HCT116 (cell line): ENCODE measurements around the gene PPWD1. TPM values are rescaled to one million over a fixed set of nuclear protein-coding genes. Genes with fewer than 3 reads are reported as not detected.
"Not testable (repeated sequence)": the region's sequence is repeated elsewhere in the genome, so short reads cannot be mapped to it uniquely, and the experiment has no call there.

Source experiments
- ATAC-seq: fragments of 200-7000 bp; cut with Tn5 transposase; 2 replicates; pipeline ENCODE4 v1.9.1; 2020; ENCODE audit warnings: mild to moderate bottlenecking, moderate library complexity
- BruUV-seq: library from RNA; stranded (reverse); fragments of 400-500 nt; replicated peaks from 2 replicates; lab custom pipeline; 2021; lab: Mats Ljungman, UMichigan
- CTCF ChIA-PET: fragments of 300-600 bp; sonication (Branson Sonifier 250); formaldehyde crosslinking; loops from one replicate; lab custom pipeline; 2021; ENCODE audit warnings: antibody characterized with exemption; lab: Charles Lee
- POLR2A ChIA-PET: fragments of 300-600, 350-600 bp; sonication (Branson Sonifier 250); formaldehyde crosslinking; loops from one replicate; lab custom pipeline; 2021; ENCODE audit warnings: antibody characterized with exemption; lab: Charles Lee
- RAD21 ChIA-PET, 2 experiments: fragments of 300-600 bp; sonication (Branson Sonifier 250); formaldehyde crosslinking; loops; one replicate each; lab custom pipeline; 2023; ENCODE audit warnings: low total read pairs in 2 of 2; ENCODE audit not compliant: uncharacterized antibody in 2 of 2, unreplicated experiment in 2 of 2, low non-redundant PET in 1 of 2; lab: Charles Lee
- DNase-seq: peaks from one replicate; pipeline ENCODE4 v3.0.0-alpha.2; 2010; ENCODE audit warnings: low read depth, low spot score
- H2AFZ ChIP-seq: fragments of 200-600 bp; shearing (Covaris generic), sonication (generic); 2 replicates; pipeline ENCODE4 v1.6.1; 2017; ENCODE audit warnings: low read depth, mixed run types, mixed read lengths, antibody characterized with exemption, low read length; ENCODE audit not compliant: poor library complexity, severe bottlenecking
- H3K27ac ChIP-seq: 2 replicates; pipeline ENCODE4 v1.5.1; 2012; ENCODE audit warnings: low read depth, low read length
- H3K27me3 ChIP-seq: fragments of 200-600 bp; sonication (generic); 2 replicates; pipeline ENCODE4 v1.6.1; 2016; ENCODE audit warnings: mixed run types, low read length, mixed read lengths; ENCODE audit not compliant: insufficient read depth
- H3K36me3 ChIP-seq, 2 experiments: fragments of 200-500 bp in 1 of 2; fragments of 200-600 bp in 1 of 2; sonication (Bioruptor generic) in 1 of 2; sonication (generic) in 1 of 2; 2 replicates each; pipeline versions ENCODE4 v1.5.1 to v1.6.1; 2014 to 2016; ENCODE audit warnings: low read length in 2 of 2, inconsistent platforms in 1 of 2, mixed read lengths in 1 of 2, mixed run types in 1 of 2; ENCODE audit not compliant: insufficient read depth in 2 of 2, control insufficient read depth in 1 of 2
- H3K4me1 ChIP-seq, 2 experiments: fragments of 200-600 bp in 1 of 2; sonication (generic) in 1 of 2; 2 replicates each; pipeline versions ENCODE4 v1.5.1 to v1.6.1; 2012 to 2017; ENCODE audit warnings: low read length in 2 of 2, inconsistent platforms in 1 of 2, mild to moderate bottlenecking in 1 of 2, mixed read lengths in 1 of 2, mixed run types in 1 of 2, moderate library complexity in 1 of 2; ENCODE audit not compliant: insufficient read depth in 2 of 2, control insufficient read depth in 1 of 2
- H3K4me2 ChIP-seq: fragments of 200-600 bp; sonication (generic); 2 replicates; pipeline ENCODE4 v1.6.1; 2017; ENCODE audit warnings: mixed run types, low read length, mixed read lengths
- H3K4me3 ChIP-seq, 2 experiments: fragments of 200-600 bp in 1 of 2; sonication (generic) in 1 of 2; replicated peaks in 1 of 2; 2 replicates each; pipeline ENCODE4 v1.5.1; 2011 to 2016; ENCODE audit warnings: low read length in 2 of 2, control low read depth in 1 of 2, low read depth in 1 of 2, mild to moderate bottlenecking in 1 of 2, mixed read lengths in 1 of 2, mixed run types in 1 of 2
- H3K79me2 ChIP-seq: fragments of 200-600 bp; sonication (generic); 2 replicates; pipeline ENCODE4 v1.6.1; 2017; ENCODE audit warnings: mild to moderate bottlenecking, mixed run types, low read length, moderate library complexity, mixed read lengths; ENCODE audit not compliant: insufficient read depth
- H3K9ac ChIP-seq: fragments of 200-600 bp; sonication (generic); 2 replicates; pipeline ENCODE4 v1.6.1; 2016; ENCODE audit warnings: low read length, mixed read lengths
- H3K9me2 ChIP-seq: fragments of 200-600 bp; sonication (generic), shearing (Covaris generic); 2 replicates; pipeline ENCODE4 v1.6.1; 2017; ENCODE audit warnings: mixed run types, mild to moderate bottlenecking, moderate library complexity; ENCODE audit not compliant: insufficient read depth
- H3K9me3 ChIP-seq, 2 experiments: fragments of 200-500 bp in 1 of 2; fragments of 200-600 bp in 1 of 2; sonication (Bioruptor generic) in 1 of 2; sonication (generic) in 1 of 2; 2 replicates each; pipeline ENCODE4 v1.6.1; 2014 to 2017; ENCODE audit warnings: low read length in 2 of 2, mixed read lengths in 2 of 2, inconsistent platforms in 1 of 2, low read depth in 1 of 2, mild to moderate bottlenecking in 1 of 2, mixed run types in 1 of 2, moderate library complexity in 1 of 2; ENCODE audit not compliant: control insufficient read depth in 1 of 2, insufficient read depth in 1 of 2
- H4K20me1 ChIP-seq: fragments of 200-600 bp; sonication (generic), shearing (Covaris generic); 2 replicates; pipeline ENCODE4 v1.6.1; 2017; ENCODE audit warnings: mixed run types, mild to moderate bottlenecking, moderate library complexity; ENCODE audit not compliant: insufficient read depth
- CBX3 ChIP-seq: IDR thresholded peaks from 2 replicates; pipeline ENCODE4 v1.6.1; 2012; ENCODE audit warnings: low read depth
- FOSL1 ChIP-seq: IDR thresholded peaks from 2 replicates; pipeline ENCODE4 v1.6.1; 2012; ENCODE audit warnings: low read depth
- JUND ChIP-seq: IDR thresholded peaks from 2 replicates; pipeline ENCODE4 v1.6.1; 2012
- TCF7L2 ChIP-seq: IDR thresholded peaks from 2 replicates; pipeline ENCODE4 v1.7.0; 2011; ENCODE audit warnings: borderline replicate concordance, inconsistent platforms; ENCODE audit not compliant: insufficient read depth, insufficient read length; ENCODE audit errors: extremely low read depth
- ZNF274 ChIP-seq: fragments of 200-500 bp; sonication (Bioruptor generic); IDR thresholded peaks from 2 replicates; pipeline ENCODE4 v1.6.1; 2014; ENCODE audit warnings: mild to moderate bottlenecking, low read depth, low read length, inconsistent platforms
- intact Hi-C: fragments of 100-400 bp; cut with micrococcal nuclease; formaldehyde crosslinking; loops from 2 replicates; pipeline ENCODE4 v1.10.0; 2022
- total RNA-seq: library from RNA; stranded (reverse); gene quantifications from one replicate; pipeline ENCODE4 v1.2.1, GENCODE V29; 2021; ENCODE audit not compliant: unreplicated experiment

PPWD1 gene
- total RNA-seq, 1 experiment from 2014 or later: 25.5 TPM

- H3K9me2 ChIP-seq: no peaks in the 10 kb centered on the region
- no peak for TF ChIP-seq JUND
- no peak for TF ChIP-seq ZNF274
- no peak for TF ChIP-seq CBX3
- TF ChIP-seq FOSL1: no peak
- TF ChIP-seq TCF7L2: no peak
- TF ChIP-seq, all 23 proteins: peak for 0
- Histone ChIP-seq H3K4me1 (no peaks in the 10 kb centered on the region), H3K4me2 (no peak overlapping the region), H3K9me3 (no peaks in the 10 kb centered on the region), H3K9ac (no peak overlapping the region), H4K20me1 (no peaks in the 10 kb centered on the region), H3K27ac (no peak overlapping the region), H2AFZ (no peak overlapping the region), H3K79me2 (no peaks in the 10 kb centered on the region), H3K36me3 (peaks cover 32 to 37% of the 10 kb centered on the region in 2 experiments), H3K27me3 (no peaks in the 10 kb centered on the region), H3K4me3 (no peak overlapping the region)
- ChIA-PET RAD21 (no interaction called here), POLR2A (no interaction called here), CTCF (interaction anchor here (0.8 kb wide), 1 partner anchor 778 kb away, joined by 3 read pairs; no protein-coding TSS in a partner anchor)
- DNase-seq (no peak), ATAC-seq (no peak)
- BruUV-seq: no TSS peak
- intact Hi-C loops: loop anchor here (10.0 kb wide), 1 partner anchor 774 kb away; no protein-coding TSS in a partner anchor
Measured at GRCh38 chr5:65588694-65589093, 25.6 kb downstream of the PPWD1 start.

- H3K9me3 ChIP-seq, CTCF ChIA-PET, H4K20me1 ChIP-seq, H2AFZ ChIP-seq, H3K9ac ChIP-seq, H3K4me3 ChIP-seq, H3K27ac ChIP-seq, H3K27me3 ChIP-seq, BruUV-seq, H3K36me3 ChIP-seq, ATAC-seq, H3K9me2 ChIP-seq, POLR2A ChIA-PET, H3K4me1 ChIP-seq, RAD21 ChIA-PET, intact Hi-C loops, DNase-seq, H3K79me2 ChIP-seq, H3K4me2 ChIP-seq: not testable (repeated sequence)
Measured at GRCh38 chr5:65601761-65602160, 38.7 kb downstream of the PPWD1 start.
